Measurements from ENCODE around the gene POSTN.

POSTN gene

DNA sequence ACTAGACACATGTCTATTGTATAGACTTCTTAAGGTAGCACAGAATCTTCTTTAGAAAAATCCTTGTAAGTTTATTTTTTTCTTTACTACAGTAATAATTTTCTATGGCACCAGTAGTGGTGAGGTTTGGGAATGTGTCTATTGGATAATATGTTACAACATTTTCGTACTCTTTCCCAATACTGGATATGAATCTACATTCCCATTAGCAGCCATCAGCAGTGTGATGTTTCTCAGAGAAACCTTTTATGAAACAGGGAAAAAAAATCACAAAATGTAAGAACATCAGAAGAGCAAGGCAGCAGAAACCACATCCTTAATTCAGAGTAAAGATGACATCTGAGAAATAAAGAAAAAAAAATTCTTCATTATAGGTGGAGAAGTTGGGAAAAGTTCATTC, 83.3 kb downstream of the POSTN start:
- DNase-seq (ENCODE audit: low read depth), result no peak
